ENCODE data around the gene CPXM2.

The CPXM2 gene

DNA sequence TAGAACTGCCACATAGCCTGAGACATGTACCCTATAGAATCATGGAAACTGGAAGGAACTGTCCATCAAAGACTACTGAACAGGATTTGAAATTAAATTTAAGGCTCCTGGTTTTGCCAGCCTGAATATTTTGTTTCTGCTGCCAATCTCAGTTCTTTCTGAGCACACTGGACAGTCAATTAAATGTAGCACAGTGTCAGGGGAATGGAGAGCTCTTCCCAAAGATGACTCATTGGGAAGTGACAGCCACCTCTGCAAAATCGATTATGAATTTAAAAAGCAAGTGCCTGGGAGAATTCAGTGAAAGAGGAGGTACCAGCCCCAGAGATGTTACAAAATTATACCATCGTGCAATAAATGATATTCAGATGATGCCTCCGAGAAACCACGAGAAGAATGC lies 47.8 kb downstream of the CPXM2 start:
- no peak for DNase-seq

DNA sequence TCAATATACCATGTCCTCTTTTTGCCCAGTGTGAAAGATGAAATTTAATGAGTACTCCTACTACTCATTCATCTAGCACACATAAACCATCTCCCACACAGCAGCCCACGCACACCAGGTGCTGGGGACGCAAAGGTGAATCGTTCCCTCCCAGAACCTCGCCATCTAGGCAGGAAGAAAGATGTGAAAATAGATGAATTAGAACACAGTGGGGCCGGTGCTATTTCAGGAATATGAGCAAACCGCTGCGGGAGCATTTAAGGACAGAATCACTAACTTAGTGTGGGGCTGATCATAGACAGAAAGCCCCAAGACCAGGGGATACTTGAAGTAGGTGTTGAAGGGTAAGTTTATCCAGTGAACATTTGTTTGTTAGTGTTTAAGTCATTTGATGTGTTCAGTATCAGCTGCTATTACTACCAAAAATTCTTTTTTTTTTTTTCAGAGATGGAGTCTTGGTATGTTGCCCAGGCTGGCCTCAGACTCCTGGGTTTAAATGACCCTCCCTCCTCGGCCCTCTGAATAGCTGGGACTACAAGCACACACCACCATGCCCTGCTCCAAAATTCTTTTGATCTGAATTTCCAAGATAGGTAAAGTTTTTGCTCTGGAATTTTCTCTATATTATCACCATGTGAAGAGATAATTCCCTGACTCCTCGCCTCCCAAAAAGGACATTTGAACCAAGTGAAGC lies 48.8 kb downstream of the CPXM2 start:
- no peak for DNase-seq

DNA sequence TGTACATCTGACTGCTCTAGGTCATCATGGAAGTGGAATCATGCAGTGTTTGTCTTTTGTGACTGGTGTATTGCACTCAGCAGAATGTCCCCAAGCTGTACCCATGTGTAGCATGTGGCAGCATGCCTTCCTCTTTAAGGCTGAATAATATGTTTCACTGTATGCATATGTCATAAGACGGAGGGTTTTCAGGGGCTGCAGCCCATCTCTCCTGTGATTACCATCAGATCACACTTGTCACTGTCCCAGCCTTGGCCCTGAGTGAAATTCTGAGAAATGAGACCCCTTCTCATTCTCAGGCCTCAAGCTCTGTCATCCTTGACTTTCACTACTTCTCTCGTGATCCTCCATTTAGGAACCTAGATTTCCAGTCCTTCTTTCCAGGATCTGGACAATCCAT lies 50.0 kb downstream of the CPXM2 start:
- no peak for DNase-seq

DNA sequence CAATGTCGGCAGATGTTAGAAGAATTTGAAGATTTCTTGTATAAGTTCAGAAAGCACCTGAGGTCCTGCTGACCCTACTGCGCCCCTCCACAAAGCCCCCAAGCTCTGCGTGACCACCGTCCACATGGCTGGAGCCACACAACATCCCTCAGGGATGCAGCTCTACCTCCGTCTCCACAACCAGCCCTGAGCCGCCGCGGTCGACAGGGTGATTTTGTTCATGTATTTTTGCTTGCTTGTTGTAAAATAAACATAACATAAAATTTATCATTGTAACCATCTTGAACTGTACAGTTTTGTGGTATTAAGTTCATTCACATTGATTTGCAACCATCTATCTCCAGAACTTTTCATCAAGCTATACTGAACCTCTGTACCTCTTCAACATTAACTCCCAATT lies 50.5 kb downstream of the CPXM2 start:
- no peak for DNase-seq

DNA sequence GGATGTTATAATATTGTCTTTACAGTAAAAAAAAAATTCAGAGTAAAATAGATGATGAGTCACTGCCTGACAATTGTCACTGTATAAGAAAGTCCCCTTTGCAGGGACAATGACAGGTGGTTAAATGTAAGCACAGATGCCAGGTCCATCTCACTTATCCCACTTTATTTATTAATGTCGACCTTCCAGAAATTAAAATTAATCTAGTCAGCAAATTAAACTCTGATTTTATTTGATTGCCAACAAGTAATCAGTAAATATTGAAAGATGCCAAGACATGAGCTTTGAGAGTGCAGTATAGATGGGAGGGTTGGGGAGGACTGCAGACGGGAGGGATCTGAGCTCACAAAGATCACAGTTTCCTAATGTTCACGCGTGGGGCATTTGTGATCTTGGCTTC lies 50.9 kb downstream of the CPXM2 start:
- no peak for DNase-seq

DNA sequence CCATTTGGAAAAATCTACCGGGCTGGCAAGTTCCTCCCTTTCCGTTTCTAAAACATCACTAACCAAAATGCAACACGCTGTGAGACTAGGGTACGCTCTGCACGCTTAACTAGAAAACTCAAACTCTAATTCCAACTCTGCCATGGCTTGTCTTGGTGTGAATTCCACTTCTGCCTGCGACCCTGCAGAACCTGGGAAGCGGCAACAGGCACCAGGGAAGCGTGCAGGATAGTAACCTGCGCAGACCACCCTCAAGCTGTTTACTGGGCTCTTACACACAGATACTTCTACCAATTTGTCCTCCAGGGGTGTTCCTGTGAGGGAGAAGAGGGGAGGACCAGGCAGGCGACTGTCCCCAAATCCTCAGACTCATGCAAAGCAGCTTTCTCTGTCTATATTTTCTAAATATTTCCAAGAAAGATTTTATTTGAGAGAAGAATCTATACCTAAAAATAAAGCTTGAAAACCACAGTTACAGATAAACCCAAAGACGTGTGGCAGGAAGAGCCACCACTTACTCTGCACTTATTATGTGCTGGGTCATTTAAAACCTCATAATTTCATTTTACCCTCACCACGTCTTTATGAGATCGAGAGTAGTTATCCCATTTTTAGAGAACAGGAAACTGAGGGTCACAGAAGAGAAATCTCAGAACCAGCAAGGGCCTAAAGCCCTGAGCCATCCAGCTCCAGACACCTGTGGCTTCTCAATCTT lies 52.9 kb downstream of the CPXM2 start:
- DNase-seq = no peak

DNA sequence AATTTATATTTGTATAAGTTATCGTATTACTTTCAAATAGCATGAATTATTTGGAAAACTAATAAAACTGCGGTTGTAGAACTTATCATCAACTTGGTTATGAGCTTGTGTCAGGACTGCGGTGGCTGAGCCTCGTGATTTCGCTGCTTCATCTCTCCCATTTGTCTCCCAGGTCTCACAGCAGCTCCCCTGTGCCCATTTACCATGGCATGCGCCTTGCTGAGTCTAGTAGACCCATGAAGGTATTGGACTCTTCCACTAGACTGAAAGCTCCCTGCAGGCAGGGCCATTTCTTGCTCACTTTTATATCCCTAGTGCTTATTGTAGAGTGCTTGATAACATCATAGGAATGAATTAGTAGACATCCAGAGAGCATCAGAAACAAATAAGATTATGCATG lies 53.9 kb downstream of the CPXM2 start:
- no peak for DNase-seq

DNA sequence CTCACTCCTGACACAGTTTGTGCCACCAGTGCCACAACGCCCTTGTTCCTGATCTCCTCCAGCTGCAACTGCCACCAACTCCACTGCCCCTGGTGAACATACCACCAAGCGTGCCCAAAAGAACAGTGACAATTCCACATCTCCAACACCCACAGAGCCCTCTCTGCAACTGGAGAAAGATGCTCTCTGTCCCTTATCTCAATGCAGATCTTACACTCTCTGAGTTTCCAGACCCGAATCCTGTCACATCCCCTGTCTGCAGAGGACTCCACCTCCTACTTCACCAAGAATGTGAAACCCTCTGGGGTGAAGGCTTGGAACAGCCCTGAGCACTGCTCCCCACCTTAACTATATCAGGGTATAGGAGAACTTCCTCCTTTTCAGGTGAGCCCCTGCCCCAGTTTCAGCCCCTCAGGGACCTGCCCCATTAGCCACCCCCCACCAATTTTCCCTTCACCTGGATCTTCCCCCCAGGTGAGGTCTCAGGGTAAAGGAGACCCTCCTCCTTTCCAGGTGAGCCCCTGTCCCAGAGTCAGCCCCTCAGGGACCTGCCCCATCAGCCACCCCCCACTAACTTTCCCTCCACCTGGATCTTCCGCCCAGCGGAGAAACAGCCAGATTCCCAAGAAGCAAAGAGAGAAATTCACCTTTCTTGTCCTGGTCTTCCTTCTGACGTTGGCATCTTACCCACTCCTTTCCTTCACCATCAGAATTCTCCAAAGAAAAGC lies 55.0 kb downstream of the CPXM2 start:
- no peak for DNase-seq

DNA sequence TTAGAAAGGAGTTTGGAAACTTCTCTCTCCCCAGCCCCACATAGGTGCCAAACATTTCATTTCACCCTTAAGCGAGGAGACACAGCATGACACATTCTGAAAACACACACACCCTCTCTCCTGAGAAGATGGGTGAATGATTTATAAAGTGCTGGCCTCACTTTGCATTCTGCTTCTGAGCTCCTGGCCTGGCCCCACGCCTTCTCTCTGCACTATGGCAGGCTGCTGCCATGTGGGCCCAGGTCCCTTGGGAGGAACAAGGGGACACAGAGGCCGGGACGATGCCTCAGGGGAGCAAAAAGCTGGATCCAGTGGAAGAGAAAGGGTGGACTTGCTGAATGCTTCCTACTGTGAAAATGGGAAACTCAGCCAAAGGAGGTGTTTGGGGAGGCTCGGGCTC lies 56.0 kb downstream of the CPXM2 start:
- no peak for DNase-seq

DNA sequence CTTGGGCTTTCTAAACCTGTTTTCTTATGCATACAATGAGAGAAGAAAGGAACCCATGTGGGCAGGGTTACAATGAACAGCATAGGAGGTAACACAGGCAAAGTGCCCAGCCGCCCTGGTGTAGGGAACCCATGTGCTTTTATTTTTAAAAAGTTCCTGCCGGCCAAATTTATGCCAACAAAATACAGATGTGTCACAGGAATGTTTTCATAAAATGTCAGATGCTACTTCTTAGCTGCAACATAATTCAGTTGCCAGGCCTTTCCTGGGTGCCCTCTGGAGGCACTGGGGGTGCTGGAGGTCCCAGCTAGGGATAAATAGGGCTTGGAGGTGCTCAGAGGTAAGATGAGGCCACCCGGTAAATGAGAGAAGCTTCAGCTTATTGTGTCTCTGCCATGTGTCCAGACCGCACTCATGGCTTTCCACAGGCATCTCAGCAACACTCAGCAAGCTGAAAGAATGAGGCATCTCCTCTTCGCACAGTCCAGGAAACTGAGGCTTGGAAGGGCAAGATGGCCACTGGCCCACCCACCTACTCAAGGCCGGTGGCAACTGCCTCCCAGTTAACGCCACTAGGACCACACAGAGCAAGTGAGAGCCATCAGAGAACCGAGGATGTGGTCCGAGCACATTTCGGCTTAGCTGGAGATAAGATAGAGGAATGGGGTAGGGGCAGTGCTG lies 58.3 kb downstream of the CPXM2 start:
- no peak for DNase-seq

DNA sequence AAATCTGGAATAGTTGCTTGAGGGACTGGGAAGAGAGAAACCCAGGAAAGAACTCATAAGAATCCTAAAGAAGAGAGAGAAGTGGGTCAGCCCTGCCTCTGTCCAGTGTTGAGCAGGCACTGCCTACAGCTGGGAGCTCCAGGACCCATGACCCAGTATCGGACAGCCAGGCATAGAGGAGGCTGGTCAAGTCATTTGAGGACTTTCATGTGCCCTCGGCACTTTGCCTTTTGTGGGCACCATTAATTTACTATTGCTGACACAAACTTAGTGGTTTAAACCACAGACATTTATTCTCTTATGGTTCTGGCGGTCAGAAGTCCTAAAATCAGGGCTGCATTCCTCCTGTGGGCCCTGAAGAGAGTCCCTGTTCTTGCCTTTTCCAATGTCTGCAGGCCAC lies 60.3 kb downstream of the CPXM2 start:
- DNase-seq = no peak

DNA sequence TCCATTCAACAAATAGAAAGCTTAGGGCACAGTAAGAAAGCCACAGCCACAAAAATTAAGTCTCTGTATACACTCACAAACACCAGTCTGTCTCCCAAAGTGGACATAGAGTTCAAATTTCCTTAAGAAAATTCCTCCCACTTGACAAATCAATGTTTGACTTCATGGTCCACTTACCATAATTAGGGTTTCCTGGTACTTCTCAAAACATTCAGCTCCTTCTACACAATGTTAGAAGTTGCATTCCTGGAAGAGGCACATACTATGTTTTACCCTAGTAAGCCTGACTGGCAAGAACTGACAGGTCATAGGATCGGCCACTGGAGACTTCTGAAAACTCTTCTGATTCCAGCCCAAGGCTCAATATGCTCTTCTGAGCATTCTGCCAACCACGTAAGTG lies 70.5 kb downstream of the CPXM2 start:
- DNase-seq = no peak

DNA sequence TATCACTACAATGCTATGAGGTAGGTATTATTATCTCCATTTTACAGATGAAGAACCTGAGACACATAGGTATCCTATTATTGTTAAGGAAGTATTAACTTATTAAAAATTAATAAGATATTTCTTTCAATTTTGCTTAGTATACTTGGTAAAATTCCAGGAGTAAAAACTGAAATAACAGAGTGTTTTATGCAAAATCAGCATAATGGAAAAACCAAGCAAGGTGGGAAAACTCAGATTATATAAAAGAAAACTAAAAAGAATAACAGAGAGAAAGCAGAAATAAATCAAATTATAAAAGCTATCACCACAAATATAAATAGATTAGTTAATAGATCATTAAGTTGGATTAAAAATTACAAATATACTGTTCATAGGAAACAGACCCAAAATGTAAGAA lies 82.0 kb downstream of the CPXM2 start:
- DNase-seq = no peak

DNA sequence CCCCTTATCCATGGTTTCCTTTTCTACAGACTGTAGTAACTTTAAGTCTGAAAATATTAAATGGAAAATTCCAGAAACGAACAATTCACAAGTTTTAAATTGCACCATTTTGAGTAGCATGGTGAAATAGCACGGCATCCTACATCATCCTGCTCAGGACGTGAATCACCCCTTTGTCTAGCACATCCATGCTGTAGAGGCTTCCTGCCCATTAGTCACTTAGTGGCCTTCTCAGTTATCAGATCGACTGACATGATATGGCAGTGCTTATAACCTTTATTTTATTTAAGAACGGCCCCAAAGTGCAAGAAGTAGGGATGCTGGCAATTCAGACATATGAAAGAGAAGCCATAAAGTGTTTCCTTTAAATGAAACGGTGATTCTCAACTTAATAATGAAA lies 82.7 kb downstream of the CPXM2 start:
- no peak for DNase-seq

DNA sequence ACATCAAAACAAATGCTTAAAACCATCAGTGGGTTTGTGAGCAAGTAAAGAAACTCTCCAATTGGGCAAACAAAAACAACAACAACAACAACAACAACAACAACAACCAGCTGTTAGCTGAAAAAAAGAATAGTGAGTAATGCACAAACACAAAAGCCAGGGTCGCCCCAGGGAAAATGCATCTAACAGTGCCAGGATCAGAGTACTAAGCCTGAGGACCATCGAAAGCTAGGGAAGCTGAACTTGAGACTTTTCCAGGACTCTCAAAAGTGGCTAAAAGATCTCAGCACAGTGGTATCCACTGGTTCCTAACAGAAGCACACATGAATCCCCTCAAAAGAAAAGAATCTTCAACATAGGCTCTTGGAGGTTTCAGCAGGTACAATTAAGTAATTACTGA lies 83.3 kb downstream of the CPXM2 start:
- DNase-seq = no peak

DNA sequence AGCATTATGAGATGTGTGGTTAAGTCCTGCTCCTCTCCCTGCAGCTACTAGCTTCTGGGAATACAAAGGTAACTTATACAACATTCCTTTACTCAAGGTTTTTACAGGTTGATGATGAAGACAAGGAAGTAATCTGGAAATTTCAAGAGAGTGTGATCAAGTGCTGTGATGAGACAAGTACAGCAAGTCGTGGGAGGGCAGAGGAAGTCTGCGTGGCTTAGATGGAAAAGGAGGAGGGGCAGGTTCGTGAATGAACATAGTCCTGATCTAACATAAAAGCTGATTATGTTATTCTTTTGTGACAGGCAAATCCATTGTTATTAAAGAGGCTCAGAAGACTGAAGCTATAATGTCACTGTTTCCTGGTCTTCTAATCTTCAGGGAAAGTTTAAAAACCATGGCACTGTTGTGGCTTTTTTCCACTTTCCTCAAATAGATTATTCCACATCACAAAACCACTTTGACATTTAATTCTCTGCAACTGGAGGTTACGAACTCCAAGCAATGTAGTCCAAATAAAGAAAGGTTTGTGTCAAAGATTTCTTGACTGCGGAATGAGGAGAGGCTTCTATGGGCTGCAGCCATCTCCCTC lies 84.1 kb downstream of the CPXM2 start:
- no peak for DNase-seq

DNA sequence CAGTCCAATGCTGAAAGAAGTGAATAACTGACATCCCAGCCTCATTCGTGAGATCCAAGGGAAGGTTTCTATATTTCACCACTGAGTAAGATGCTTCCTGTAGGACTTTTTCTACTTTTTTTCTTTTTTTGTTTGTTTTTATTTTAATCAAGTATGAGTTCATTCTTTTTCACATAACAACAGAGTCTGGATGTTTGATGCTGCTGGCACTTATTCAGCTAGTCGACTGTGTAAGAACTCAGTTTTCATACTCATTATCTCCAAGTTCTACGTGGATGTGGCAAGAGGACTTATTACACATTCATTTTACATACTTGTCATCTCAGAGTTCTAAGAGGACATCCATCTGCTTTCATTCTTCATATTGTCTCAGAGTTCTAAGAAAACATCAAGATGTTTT lies 86.9 kb downstream of the CPXM2 start:
- DNase-seq = no peak

DNA sequence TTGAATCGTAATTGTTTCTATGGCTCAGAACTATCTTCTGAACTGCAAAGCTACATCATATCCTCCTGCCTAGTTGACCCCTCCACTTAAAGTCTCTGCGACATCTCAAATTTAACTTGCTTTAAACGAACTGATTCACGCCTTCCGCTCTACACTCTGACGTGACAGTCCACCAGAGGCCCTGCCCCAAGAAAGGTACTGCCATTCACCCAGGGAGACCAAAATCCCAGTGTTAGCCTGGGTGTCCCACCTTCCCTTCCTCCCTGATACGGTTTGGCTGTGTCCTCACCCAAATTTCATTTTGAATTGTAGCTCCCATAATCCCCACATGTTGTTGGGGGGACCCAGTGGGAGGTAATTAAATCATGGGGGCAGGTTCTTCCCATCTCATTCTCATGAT lies 90.8 kb downstream of the CPXM2 start:
- no peak for DNase-seq

DNA sequence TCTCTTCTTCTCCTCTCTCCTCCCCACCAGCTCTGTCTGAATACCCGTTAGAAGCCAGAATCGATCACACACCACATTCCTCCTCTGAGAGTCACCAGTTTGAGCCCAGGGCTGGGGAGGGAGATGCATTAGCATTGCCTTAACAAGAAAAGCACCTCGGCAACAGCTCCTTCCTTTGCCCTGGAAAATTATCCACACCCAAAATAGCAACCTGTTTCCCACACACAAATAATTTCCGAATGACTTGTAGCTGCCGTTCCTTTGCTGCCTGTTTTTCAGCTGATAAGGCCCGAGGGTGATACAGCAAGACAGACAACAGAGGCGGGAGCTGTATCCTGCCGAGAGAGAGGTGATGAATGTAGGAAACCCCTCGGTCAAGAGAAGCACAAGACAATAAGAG lies 91.3 kb downstream of the CPXM2 start:
- DNase-seq = no peak

DNA sequence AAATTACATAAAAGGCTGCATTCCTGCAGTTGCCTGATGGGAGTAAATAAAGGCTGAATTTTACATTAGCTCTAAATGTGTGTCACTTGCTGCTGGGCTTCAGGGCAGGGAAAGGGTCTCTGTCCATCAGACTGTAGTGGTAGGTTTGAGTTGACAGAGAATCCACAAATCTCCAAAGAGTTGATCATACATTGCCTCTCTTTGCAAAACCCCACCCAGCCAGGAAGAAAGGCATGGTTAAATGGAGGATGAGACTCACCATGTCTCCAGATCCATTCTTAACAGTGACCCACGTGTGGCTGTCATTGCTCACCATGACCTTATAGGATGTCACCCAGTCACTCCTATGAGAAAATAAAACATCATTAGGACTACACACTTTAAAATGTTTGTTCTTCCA lies 92.8 kb downstream of the CPXM2 start:
- no peak for DNase-seq

DNA sequence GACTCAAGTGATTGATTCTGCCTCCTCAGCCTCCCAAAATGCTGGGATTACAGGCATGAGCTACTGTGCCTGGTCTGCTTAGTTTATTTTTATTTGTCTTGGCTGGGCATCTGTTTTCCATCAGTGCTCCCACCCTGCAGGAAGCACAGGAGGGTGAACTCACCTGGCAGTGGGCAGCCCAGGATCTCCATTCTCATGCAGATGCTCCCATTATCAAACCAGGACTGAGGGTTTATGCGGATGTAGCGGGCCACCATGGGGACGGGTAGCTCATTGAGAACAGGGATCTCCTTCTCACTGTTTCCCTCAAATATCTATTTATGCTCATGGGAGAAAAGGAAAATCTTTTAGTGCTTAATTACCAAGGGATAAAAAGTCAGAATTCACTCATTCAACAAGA lies 93.8 kb downstream of the CPXM2 start:
- DNase-seq = no peak

DNA sequence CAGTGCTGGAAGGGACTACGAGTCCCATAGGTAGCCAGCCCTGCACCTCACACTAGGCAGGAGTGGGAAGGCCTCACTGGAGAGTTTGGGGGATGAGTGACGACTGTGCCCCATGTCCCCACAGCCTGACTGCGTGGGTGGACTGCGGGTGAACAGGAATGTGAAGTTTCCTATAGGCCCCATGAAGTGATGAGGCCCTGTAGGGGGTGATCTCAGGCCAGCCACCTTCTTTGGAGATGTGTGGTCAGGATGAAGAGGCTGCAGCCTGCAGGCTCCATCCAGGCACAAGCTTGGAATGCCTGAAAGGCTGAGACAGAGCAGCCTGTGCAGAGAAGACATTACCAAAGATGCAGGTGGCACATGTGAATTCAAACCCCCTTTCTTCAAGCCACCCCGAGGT lies 94.9 kb downstream of the CPXM2 start:
- no peak for DNase-seq

DNA sequence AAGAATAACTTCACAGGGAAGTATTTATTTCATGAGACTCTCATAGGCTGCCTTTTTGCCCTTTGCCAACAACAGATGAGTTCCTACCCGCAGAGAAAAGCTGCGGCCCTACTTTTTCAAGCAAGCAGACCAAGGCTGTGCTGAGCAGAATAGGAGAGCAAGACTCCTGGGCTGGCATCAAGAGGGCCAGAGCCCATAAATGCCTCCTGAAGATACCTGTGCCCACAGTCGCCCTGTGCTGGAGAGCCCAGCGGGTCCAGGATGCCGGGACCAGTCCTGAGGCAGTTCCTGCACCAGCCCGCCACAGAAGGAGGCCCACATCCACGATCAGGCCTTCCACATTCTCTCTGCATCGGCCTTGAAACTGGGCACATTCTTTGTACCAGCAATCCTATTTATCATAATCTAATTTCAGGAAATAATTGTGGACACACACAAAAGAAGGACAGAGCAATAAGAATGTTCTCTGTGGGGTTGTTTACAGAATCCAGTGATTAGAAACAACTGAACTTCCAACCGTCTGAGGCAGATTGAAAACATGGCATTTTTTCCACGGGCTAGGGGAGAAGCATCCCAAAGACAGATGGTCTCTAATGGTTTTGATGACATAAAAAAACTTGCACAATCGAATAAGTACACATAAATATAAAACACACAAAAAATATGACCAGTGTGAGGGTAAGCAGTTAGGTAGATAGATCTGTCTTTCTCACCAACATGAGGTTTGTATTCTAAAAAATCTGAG lies 95.6 kb downstream of the CPXM2 start:
- DNase-seq = no peak

All from NCI-H446 treated with DMSO at 0.1 percent for 48 hours (cell line).